Endodermal cell (in vitro differentiated cells): ENCODE results near the gene VPS41. TPM values are rescaled to one million over a fixed set of nuclear protein-coding genes. Genes with fewer than 3 reads are reported as not detected.

Experiments
- DNase-seq: peaks from one replicate; pipeline ENCODE4 v3.0.0-alpha.2; 2017
- H3K27ac ChIP-seq: 2 replicates; pipeline ENCODE4 v1.5.1; 2013; ENCODE audit warnings: mild to moderate bottlenecking, low read depth, low read length, moderate library complexity
- H3K27me3 ChIP-seq: 2 replicates; pipeline ENCODE4 v1.6.1; 2013; ENCODE audit warnings: mild to moderate bottlenecking, low read length, moderate library complexity; ENCODE audit not compliant: insufficient read depth, control insufficient read depth, poor library complexity, severe bottlenecking
- H3K36me3 ChIP-seq: 2 replicates; pipeline ENCODE4 v1.7.0; 2013; ENCODE audit warnings: mild to moderate bottlenecking, low read length, moderate library complexity; ENCODE audit not compliant: control insufficient read depth, insufficient read depth
- H3K4me1 ChIP-seq: one replicate; pipeline ENCODE4 v1.7.0; 2013; ENCODE audit warnings: low read length; ENCODE audit not compliant: control insufficient read depth, insufficient read depth
- H3K4me3 ChIP-seq: 2 replicates; pipeline ENCODE4 v1.5.1; 2013; ENCODE audit warnings: mild to moderate bottlenecking, low read length, moderate library complexity
- H3K9ac ChIP-seq: 2 replicates; pipeline ENCODE4 v1.6.1; 2013; ENCODE audit warnings: mild to moderate bottlenecking, low read length, moderate library complexity; ENCODE audit not compliant: poor library complexity, severe bottlenecking; ENCODE audit errors: extremely low read depth
- H3K9me3 ChIP-seq: 2 replicates; pipeline ENCODE4 v1.6.1; 2013; ENCODE audit warnings: mild to moderate bottlenecking, low read length, moderate library complexity; ENCODE audit not compliant: control insufficient read depth
- H3K27ac Mint-ChIP-seq: 2 replicates; pipeline ENCODE4 v1.8.0; 2020; ENCODE audit warnings: mixed read lengths
- H3K27me3 Mint-ChIP-seq: 2 replicates; pipeline ENCODE4 v1.8.0; 2021; ENCODE audit warnings: mild to moderate bottlenecking, mixed read lengths; ENCODE audit not compliant: insufficient read depth
- H3K36me3 Mint-ChIP-seq: 2 replicates; pipeline ENCODE4 v1.8.0; 2020; ENCODE audit warnings: low read depth, mixed read lengths
- H3K4me1 Mint-ChIP-seq: 2 replicates; pipeline ENCODE4 v1.8.0; 2020; ENCODE audit warnings: mixed read lengths
- H3K4me3 Mint-ChIP-seq: 2 replicates; pipeline ENCODE4 v1.8.0; 2020; ENCODE audit warnings: mild to moderate bottlenecking, moderate library complexity, mixed read lengths
- H3K9me3 Mint-ChIP-seq: 2 replicates; pipeline ENCODE4 v1.8.0; 2020; ENCODE audit warnings: mild to moderate bottlenecking, mixed read lengths
- WGBS, 2 experiments: methylation state at CpG; one replicate each; pipeline versions ENCODE4 v1.1.5 to v1.1.7; 2013; ENCODE audit warnings: missing lambda C conversion rate in 2 of 2, mixed read lengths in 1 of 2; ENCODE audit not compliant: insufficient coverage in 1 of 2, insufficient read length in 1 of 2; 5-methylcytosine and 5-hydroxymethylcytosine counted together
- total RNA-seq, 2 donors: library from RNA; stranded (reverse); fragmentation: NEBNext Ultra II Directional in 1 of 2; extraction: Animal tissue kit (Norgen Biotek cat#: 25700) in 1 of 2; gene quantifications; 2 replicates in 1 of 2; 3 replicates in 1 of 2; pipeline ENCODE4 v1.2.1, GENCODE V29; 2021
- TF ChIP-seq, protein P1 (sequence below): fragments of 200-600 bp; sonication (generic); conservative IDR thresholded peaks from 2 replicates; pipeline ENCODE4 v1.5.0; 2021; ENCODE audit warnings: antibody characterized with exemption, mild to moderate bottlenecking

VPS41 gene
- total RNA-seq, 2 donors from 2014 or later: 77.1 to 78.0 TPM

DNA sequence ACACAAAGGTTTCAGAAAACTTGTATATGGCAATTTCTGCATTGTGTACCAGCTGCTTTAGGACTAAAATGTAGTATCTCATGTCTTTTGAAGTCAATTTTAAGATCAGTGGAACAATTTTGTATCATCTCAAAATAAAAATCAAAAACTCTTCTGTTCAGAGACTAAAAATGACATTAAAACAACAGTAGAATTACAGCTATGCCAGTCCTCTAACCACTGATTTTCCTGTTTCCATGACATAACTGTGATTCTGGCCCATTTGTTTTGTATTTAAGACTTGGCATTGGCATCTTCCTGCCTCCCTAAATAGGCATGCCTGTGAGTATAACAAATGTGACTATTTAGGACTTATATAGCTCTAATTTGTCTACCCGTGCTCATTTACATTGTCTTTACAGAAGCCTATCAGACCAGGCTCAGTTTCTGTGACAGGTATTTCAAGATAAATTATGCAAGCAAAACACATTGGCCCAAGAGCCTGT is 29.1 kb upstream of the VPS41 start:
- TF ChIP-seq, protein P1, sequence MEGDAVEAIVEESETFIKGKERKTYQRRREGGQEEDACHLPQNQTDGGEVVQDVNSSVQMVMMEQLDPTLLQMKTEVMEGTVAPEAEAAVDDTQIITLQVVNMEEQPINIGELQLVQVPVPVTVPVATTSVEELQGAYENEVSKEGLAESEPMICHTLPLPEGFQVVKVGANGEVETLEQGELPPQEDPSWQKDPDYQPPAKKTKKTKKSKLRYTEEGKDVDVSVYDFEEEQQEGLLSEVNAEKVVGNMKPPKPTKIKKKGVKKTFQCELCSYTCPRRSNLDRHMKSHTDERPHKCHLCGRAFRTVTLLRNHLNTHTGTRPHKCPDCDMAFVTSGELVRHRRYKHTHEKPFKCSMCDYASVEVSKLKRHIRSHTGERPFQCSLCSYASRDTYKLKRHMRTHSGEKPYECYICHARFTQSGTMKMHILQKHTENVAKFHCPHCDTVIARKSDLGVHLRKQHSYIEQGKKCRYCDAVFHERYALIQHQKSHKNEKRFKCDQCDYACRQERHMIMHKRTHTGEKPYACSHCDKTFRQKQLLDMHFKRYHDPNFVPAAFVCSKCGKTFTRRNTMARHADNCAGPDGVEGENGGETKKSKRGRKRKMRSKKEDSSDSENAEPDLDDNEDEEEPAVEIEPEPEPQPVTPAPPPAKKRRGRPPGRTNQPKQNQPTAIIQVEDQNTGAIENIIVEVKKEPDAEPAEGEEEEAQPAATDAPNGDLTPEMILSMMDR: no peak
- H3K27ac ChIP-seq: no peak overlapping the region
- WGBS, 2 experiments: 95% methylated on average over 1 of the region's 1 CpG; no CpG with 5 or more reads in 1 of the 2 experiments
- no peak overlapping the region for H3K9ac ChIP-seq
- no peak for DNase-seq
- no peak overlapping the region for H3K4me3 ChIP-seq
- H3K36me3 ChIP-seq: no peaks in the 10 kb centered on the region
- H3K36me3 Mint-ChIP-seq: no peaks in the 10 kb centered on the region
- H3K27me3 ChIP-seq: no peaks in the 10 kb centered on the region
- no peak overlapping the region for H3K4me3 Mint-ChIP-seq
- peaks cover 7% of the 10 kb centered on the region for H3K4me1 Mint-ChIP-seq
- peaks cover 3% of the 10 kb centered on the region for H3K27me3 Mint-ChIP-seq
- H3K9me3 ChIP-seq: no peaks in the 10 kb centered on the region
- no peak overlapping the region for H3K27ac Mint-ChIP-seq
- no peaks in the 10 kb centered on the region for H3K4me1 ChIP-seq
- H3K9me3 Mint-ChIP-seq: no peaks in the 10 kb centered on the region

GRCh38 chr7:38936641-38937040 is 27.6 kb upstream of the VPS41 start:
- TF ChIP-seq, protein P1: no peak
- WGBS, 2 experiments: 94 to 100% methylated on average over 1 of the region's 1 CpG
- H3K9ac ChIP-seq: no peak overlapping the region
- no peak for DNase-seq
- H3K4me3 ChIP-seq: no peak overlapping the region
- Mint-ChIP-seq H3K27ac (no peak overlapping the region), H3K27me3 (no peaks in the 10 kb centered on the region), H3K4me3 (no peak overlapping the region), H3K4me1 (peaks cover 11% of the 10 kb centered on the region), H3K9me3 (no peaks in the 10 kb centered on the region), H3K36me3 (no peaks in the 10 kb centered on the region)
- H3K9me3 ChIP-seq: no peaks in the 10 kb centered on the region
- no peaks in the 10 kb centered on the region for H3K27me3 ChIP-seq
- H3K36me3 ChIP-seq: no peaks in the 10 kb centered on the region
- no peaks in the 10 kb centered on the region for H3K4me1 ChIP-seq
- H3K27ac ChIP-seq: no peak overlapping the region

DNA sequence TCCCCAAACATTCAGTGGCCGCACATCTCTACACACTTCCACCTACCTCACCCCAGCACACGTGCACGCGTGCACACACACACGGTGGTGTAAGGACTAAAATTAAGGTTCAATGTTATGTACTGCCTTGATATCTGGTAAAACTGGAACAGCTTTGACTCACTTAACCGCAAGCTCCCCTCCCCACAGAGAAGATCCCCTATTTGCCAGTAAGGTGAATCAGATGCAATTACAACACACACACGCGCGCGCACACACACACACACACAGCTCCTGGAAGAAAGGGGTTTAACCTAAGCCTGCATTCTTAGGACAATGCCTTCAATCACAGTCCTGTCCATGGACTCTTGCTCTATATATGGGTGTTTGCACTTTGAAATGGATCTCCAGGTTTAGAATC is 25.5 kb upstream of the VPS41 start:
- H3K4me3 Mint-ChIP-seq: no peak overlapping the region
- H3K4me3 ChIP-seq: no peak overlapping the region
- no peaks in the 10 kb centered on the region for H3K9me3 ChIP-seq
- no peak overlapping the region for H3K27ac ChIP-seq
- no peak for DNase-seq
- no peaks in the 10 kb centered on the region for H3K9me3 Mint-ChIP-seq
- H3K4me1 ChIP-seq: no peaks in the 10 kb centered on the region
- WGBS, 2 experiments: 80 to 88% methylated on average over 1 to 10 of the region's 10 CpGs
- no peaks in the 10 kb centered on the region for H3K27me3 Mint-ChIP-seq
- no peaks in the 10 kb centered on the region for H3K27me3 ChIP-seq
- TF ChIP-seq, protein P1: no peak
- H3K4me1 Mint-ChIP-seq: peaks cover 11% of the 10 kb centered on the region
- H3K36me3 ChIP-seq: no peaks in the 10 kb centered on the region
- H3K27ac Mint-ChIP-seq: no peak overlapping the region
- H3K9ac ChIP-seq: no peak overlapping the region
- no peaks in the 10 kb centered on the region for H3K36me3 Mint-ChIP-seq
